Activated T-cell treated with anti-CD3 and anti-CD28 coated beads for 4 hours (primary cell): ENCODE results near the gene RYK.
A peak's percentile ranks its signal among the peaks of the same experiment; 100 is the strongest.
"Not testable (repeated sequence)": the region's sequence is repeated elsewhere in the genome, so short reads cannot be mapped to it uniquely, and the experiment has no call there.

Source experiments
- DNase-seq: peaks from one replicate; pipeline ENCODE4 v3.0.0-alpha.2; 2020

The RYK gene

GRCh38 chr3:134214239-134214638 is 36.4 kb downstream of the RYK start:
- DNase-seq = no peak

GRCh38 chr3:134212967-134213665 is 37.5 kb downstream of the RYK start:
- peak; percentile 93 for DNase-seq

- no peak for DNase-seq
Observed at GRCh38 chr3:134211797-134212196, 38.9 kb downstream of the RYK start.

GRCh38 chr3:134205451-134205850 is 45.2 kb downstream of the RYK start:
- no peak for DNase-seq

- DNase-seq = no peak
Observed at GRCh38 chr3:134201201-134202130, 49.2 kb downstream of the RYK start.

- not testable (repeated sequence) for DNase-seq
Observed at GRCh38 chr3:134199880-134200279, 50.8 kb downstream of the RYK start.

- DNase-seq = no peak
Observed at GRCh38 chr3:134199240-134199639, 51.4 kb downstream of the RYK start.

GRCh38 chr3:134198414-134198813 is 52.2 kb downstream of the RYK start:
- no peak for DNase-seq

- no peak for DNase-seq
Observed at GRCh38 chr3:134197681-134198261, 52.9 kb downstream of the RYK start.

- no peak for DNase-seq
Observed at GRCh38 chr3:134194247-134194646, 56.4 kb downstream of the RYK start.

- no peak for DNase-seq
Observed at GRCh38 chr3:134190250-134190649, 60.4 kb downstream of the RYK start.

GRCh38 chr3:134189849-134190248 is 60.8 kb downstream of the RYK start:
- no peak for DNase-seq

GRCh38 chr3:134186391-134186790 is 64.3 kb downstream of the RYK start:
- DNase-seq = no peak

GRCh38 chr3:134180761-134181160 is 69.9 kb downstream of the RYK start:
- DNase-seq = no peak

- DNase-seq = no peak
Observed at GRCh38 chr3:134179508-134179907, 71.2 kb downstream of the RYK start.

- DNase-seq = no peak
Observed at GRCh38 chr3:134163096-134163495, 87.6 kb downstream of the RYK start.

- no peak for DNase-seq
Observed at GRCh38 chr3:134161898-134162615, 88.6 kb downstream of the RYK start.

GRCh38 chr3:134155446-134155845 is 95.2 kb downstream of the RYK start:
- DNase-seq = no peak

- no peak for DNase-seq
Observed at GRCh38 chr3:134153761-134154160, 96.9 kb downstream of the RYK start.

GRCh38 chr3:134150476-134150875 is 100.2 kb downstream of the RYK start:
- DNase-seq = no peak

GRCh38 chr3:134149286-134149685 is 101.4 kb downstream of the RYK start:
- DNase-seq = no peak

GRCh38 chr3:134148534-134148933 is 102.1 kb downstream of the RYK start:
- no peak for DNase-seq

- no peak for DNase-seq
Observed at GRCh38 chr3:134147411-134147810, 103.2 kb downstream of the RYK start.
